ENCODE measurements around the gene LDLRAD3. TPM values are rescaled to one million over a fixed set of nuclear protein-coding genes. Genes with fewer than 3 reads are reported as not detected.
"Not testable (repeated sequence)": the region's sequence is repeated elsewhere in the genome, so short reads cannot be mapped to it uniquely, and the experiment has no call there.

The LDLRAD3 gene
- polyA plus RNA-seq, 3 donors = 7.3 to 14.1 (median 10.4) TPM

- Histone ChIP-seq H3K36me3 (replicated peaks in 1 of 2; ENCODE audit: control insufficient read depth in 1 of 2, insufficient read depth in 2 of 2, low read length in 2 of 2) (no peaks in the 10 kb centered on the region), H3K4me2 (replicated peaks; ENCODE audit: extremely low read depth, low read length, poor library complexity, severe bottlenecking) (no peak overlapping the region), H3K4me3 (replicated peaks in 1 of 3; ENCODE audit: low read depth in 2 of 3, low read length in 3 of 3) (no peak overlapping the region), H4K20me1 (ENCODE audit: insufficient read depth, low read length) (no peaks in the 10 kb centered on the region), H3K9ac (ENCODE audit: insufficient read depth, low read length, poor library complexity, severe bottlenecking) (no peak overlapping the region), H3K79me2 (ENCODE audit: insufficient read depth, low read length) (no peaks in the 10 kb centered on the region), H3K27ac (ENCODE audit: low read depth in 1 of 2, low read length in 2 of 2) (no peak overlapping the region), H3K4me1 (ENCODE audit: control insufficient read depth in 1 of 2, insufficient read depth in 2 of 2, low read length in 2 of 2) (no peaks in the 10 kb centered on the region), H2AFZ (ENCODE audit: insufficient read depth, low read depth, low read length, poor library complexity, severe bottlenecking) (no peak overlapping the region), H3K9me3 (replicated peaks in 1 of 2; ENCODE audit: control insufficient read depth in 1 of 2, insufficient read depth in 1 of 2, low read length in 2 of 2) (no peaks in the 10 kb centered on the region), H3K27me3 (ENCODE audit: control insufficient read depth in 2 of 2, insufficient read depth in 2 of 2, low read length in 2 of 2) (no peaks in the 10 kb centered on the region)
- Mint-ChIP-seq H3K27me3 (ENCODE audit: low read depth in 3 of 3) (peaks cover 0 to 6% (median 3%) of the 10 kb centered on the region in 3 donors), H3K36me3 (peaks cover 7 to 8% of the 10 kb centered on the region in 2 donors), H3K4me3 (no peak overlapping the region), H3K4me1 (no peaks in the 10 kb centered on the region), H3K27ac (no peak overlapping the region), H3K9me3 (peaks cover 0 to 7% (median 0%) of the 10 kb centered on the region in 7 donors)
- TF ChIP-seq, protein P1, sequence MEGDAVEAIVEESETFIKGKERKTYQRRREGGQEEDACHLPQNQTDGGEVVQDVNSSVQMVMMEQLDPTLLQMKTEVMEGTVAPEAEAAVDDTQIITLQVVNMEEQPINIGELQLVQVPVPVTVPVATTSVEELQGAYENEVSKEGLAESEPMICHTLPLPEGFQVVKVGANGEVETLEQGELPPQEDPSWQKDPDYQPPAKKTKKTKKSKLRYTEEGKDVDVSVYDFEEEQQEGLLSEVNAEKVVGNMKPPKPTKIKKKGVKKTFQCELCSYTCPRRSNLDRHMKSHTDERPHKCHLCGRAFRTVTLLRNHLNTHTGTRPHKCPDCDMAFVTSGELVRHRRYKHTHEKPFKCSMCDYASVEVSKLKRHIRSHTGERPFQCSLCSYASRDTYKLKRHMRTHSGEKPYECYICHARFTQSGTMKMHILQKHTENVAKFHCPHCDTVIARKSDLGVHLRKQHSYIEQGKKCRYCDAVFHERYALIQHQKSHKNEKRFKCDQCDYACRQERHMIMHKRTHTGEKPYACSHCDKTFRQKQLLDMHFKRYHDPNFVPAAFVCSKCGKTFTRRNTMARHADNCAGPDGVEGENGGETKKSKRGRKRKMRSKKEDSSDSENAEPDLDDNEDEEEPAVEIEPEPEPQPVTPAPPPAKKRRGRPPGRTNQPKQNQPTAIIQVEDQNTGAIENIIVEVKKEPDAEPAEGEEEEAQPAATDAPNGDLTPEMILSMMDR (IDR thresholded peaks at IDR 0.05) = no peak
- no peak for DNase-seq
- WGBS (ENCODE audit: insufficient coverage) = 100% methylated on average over 1 of the region's 6 CpGs
- intact Hi-C loops (cut with micrococcal nuclease) = no loop called here
These were observed 242.7 kb downstream of the LDLRAD3 start for GRCh38 chr11:36186340-36187175.

DNA sequence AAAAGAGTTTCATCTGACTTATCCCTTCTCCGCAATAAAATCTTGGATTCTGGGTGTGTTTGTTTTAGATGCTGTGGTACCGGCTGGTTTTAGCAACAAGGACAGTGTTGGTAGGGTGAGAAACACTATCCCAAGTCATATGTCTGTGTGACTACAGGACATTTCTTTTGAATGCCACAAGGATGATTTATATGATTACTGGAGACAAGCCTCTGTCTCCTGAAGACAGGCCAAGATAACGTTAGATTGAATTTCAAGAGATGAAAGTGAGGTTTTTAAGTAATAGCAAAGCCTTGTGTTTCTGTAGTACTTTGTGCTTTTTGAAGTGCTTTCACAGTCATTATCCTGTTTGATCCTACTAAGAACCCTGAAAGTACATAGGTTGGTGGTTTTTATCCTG is 243.8 kb downstream of the LDLRAD3 start:
- H3K4me2 ChIP-seq (replicated peaks; ENCODE audit: extremely low read depth, low read length, poor library complexity, severe bottlenecking) = no peak overlapping the region
- no peak overlapping the region for H2AFZ ChIP-seq (ENCODE audit: insufficient read depth, low read depth, low read length, poor library complexity, severe bottlenecking)
- Mint-ChIP-seq H3K27ac (no peak overlapping the region), H3K36me3 (peaks cover 8 to 10% of the 10 kb centered on the region in 2 donors), H3K27me3 (ENCODE audit: low read depth in 3 of 3) (peaks cover 0 to 3% (median 2%) of the 10 kb centered on the region in 3 donors), H3K9me3 (peaks cover 0 to 7% (median 0%) of the 10 kb centered on the region in 7 donors), H3K4me3 (no peak overlapping the region), H3K4me1 (no peaks in the 10 kb centered on the region)
- no peaks in the 10 kb centered on the region for H3K36me3 ChIP-seq (replicated peaks in 1 of 2; ENCODE audit: control insufficient read depth in 1 of 2, insufficient read depth in 2 of 2, low read length in 2 of 2)
- H3K4me3 ChIP-seq (replicated peaks in 1 of 3; ENCODE audit: low read depth in 2 of 3, low read length in 3 of 3) = no peak overlapping the region
- intact Hi-C loops (cut with micrococcal nuclease) = no loop called here
- no peaks in the 10 kb centered on the region for H3K27me3 ChIP-seq (ENCODE audit: control insufficient read depth in 2 of 2, insufficient read depth in 2 of 2, low read length in 2 of 2)
- no peak overlapping the region for H3K9ac ChIP-seq (ENCODE audit: insufficient read depth, low read length, poor library complexity, severe bottlenecking)
- TF ChIP-seq, protein P1 (IDR thresholded peaks at IDR 0.05) = no peak
- H3K9me3 ChIP-seq (replicated peaks in 1 of 2; ENCODE audit: control insufficient read depth in 1 of 2, insufficient read depth in 1 of 2, low read length in 2 of 2) = no peaks in the 10 kb centered on the region
- WGBS (ENCODE audit: insufficient coverage) = 95% methylated on average over 2 of the region's 3 CpGs
- no peaks in the 10 kb centered on the region for H4K20me1 ChIP-seq (ENCODE audit: insufficient read depth, low read length)
- H3K79me2 ChIP-seq (ENCODE audit: insufficient read depth, low read length) = no peaks in the 10 kb centered on the region
- no peak overlapping the region for H3K27ac ChIP-seq (ENCODE audit: low read depth in 1 of 2, low read length in 2 of 2)
- H3K4me1 ChIP-seq (ENCODE audit: control insufficient read depth in 1 of 2, insufficient read depth in 2 of 2, low read length in 2 of 2) = no peaks in the 10 kb centered on the region
- no peak for DNase-seq

GRCh38 chr11:36189735-36190134 is 245.9 kb downstream of the LDLRAD3 start:
- no CpG with 5 or more reads among the region's 1 CpG for WGBS (ENCODE audit: insufficient coverage)
- H3K27ac ChIP-seq (ENCODE audit: low read depth in 1 of 2, low read length in 2 of 2); H3K9ac ChIP-seq (ENCODE audit: insufficient read depth, low read length, poor library complexity, severe bottlenecking); H3K4me3 Mint-ChIP-seq; H3K9me3 Mint-ChIP-seq; H3K36me3 ChIP-seq (replicated peaks in 1 of 2; ENCODE audit: control insufficient read depth in 1 of 2, insufficient read depth in 2 of 2, low read length in 2 of 2); H3K4me3 ChIP-seq (replicated peaks in 1 of 3; ENCODE audit: low read depth in 2 of 3, low read length in 3 of 3); intact Hi-C loops (cut with micrococcal nuclease); DNase-seq; H4K20me1 ChIP-seq (ENCODE audit: insufficient read depth, low read length); H3K79me2 ChIP-seq (ENCODE audit: insufficient read depth, low read length); H3K27me3 ChIP-seq (ENCODE audit: control insufficient read depth in 2 of 2, insufficient read depth in 2 of 2, low read length in 2 of 2); H3K4me1 Mint-ChIP-seq; H2AFZ ChIP-seq (ENCODE audit: insufficient read depth, low read depth, low read length, poor library complexity, severe bottlenecking); H3K9me3 ChIP-seq (replicated peaks in 1 of 2; ENCODE audit: control insufficient read depth in 1 of 2, insufficient read depth in 1 of 2, low read length in 2 of 2); H3K27ac Mint-ChIP-seq; H3K27me3 Mint-ChIP-seq (ENCODE audit: low read depth in 3 of 3); H3K4me2 ChIP-seq (replicated peaks; ENCODE audit: extremely low read depth, low read length, poor library complexity, severe bottlenecking); H3K4me1 ChIP-seq (ENCODE audit: control insufficient read depth in 1 of 2, insufficient read depth in 2 of 2, low read length in 2 of 2): not testable (repeated sequence)
- peaks cover 7 to 14% of the 10 kb centered on the region in 2 donors for H3K36me3 Mint-ChIP-seq
